Activated CD4-positive, alpha-beta T cell treated with anti-CD3 and anti-CD28 coated beads, Interleukin-2, amount 50 U/mL, for 4 hours (primary cell): ENCODE results near the gene MOSMO.
"Not testable (repeated sequence)": the region's sequence is repeated elsewhere in the genome, so short reads cannot be mapped to it uniquely, and the experiment has no call there.

Experiments
- DNase-seq, 2 experiments: peaks; one replicate each; pipeline ENCODE4 v3.0.0-alpha.2; 2020

The MOSMO gene

GRCh38 chr16:22098405-22099255, 90.7 kb downstream of the MOSMO start:
- DNase-seq: no peak

GRCh38 chr16:22099256-22099975, 91.5 kb downstream of the MOSMO start:
- no peak for DNase-seq

- no peak for DNase-seq
Measured at GRCh38 chr16:22103441-22103840, 95.5 kb downstream of the MOSMO start.

GRCh38 chr16:22109258-22109898, 101.5 kb downstream of the MOSMO start:
- no peak for DNase-seq

- not testable (repeated sequence) for DNase-seq
Measured at GRCh38 chr16:22111629-22112028, 103.7 kb downstream of the MOSMO start.

GRCh38 chr16:22116095-22116700, 108.3 kb downstream of the MOSMO start:
- no peak for DNase-seq

GRCh38 chr16:22117609-22118008, 109.7 kb downstream of the MOSMO start:
- no peak for DNase-seq

- DNase-seq: no peak
Measured at GRCh38 chr16:22120440-22120839, 112.5 kb downstream of the MOSMO start.

- DNase-seq: no peak
Measured at GRCh38 chr16:22122239-22122638, 114.3 kb downstream of the MOSMO start.

- no peak for DNase-seq
Measured at GRCh38 chr16:22123146-22123545, 115.2 kb downstream of the MOSMO start.

- no peak for DNase-seq
Measured at GRCh38 chr16:22123759-22124490, 116.0 kb downstream of the MOSMO start.

- DNase-seq: no peak
Measured at GRCh38 chr16:22124583-22125284, 116.8 kb downstream of the MOSMO start.

GRCh38 chr16:22126037-22126558, 118.2 kb downstream of the MOSMO start:
- no peak for DNase-seq

- not testable (repeated sequence) for DNase-seq
Measured at GRCh38 chr16:22128537-22128936, 120.6 kb downstream of the MOSMO start.

GRCh38 chr16:22130528-22130927, 122.6 kb downstream of the MOSMO start:
- no peak for DNase-seq

- no peak for DNase-seq
Measured at GRCh38 chr16:22132801-22133200, 124.9 kb downstream of the MOSMO start.
